Activated CD4-positive, alpha-beta T cell treated with anti-CD3 and anti-CD28 coated beads, Interleukin-2, amount 50 U/mL, for 16 hours (primary cell): ENCODE results near the gene DYDC1.

Source experiments
- DNase-seq: peaks from one replicate; pipeline ENCODE4 v3.0.0-alpha.2; 2020

DYDC1 gene

GRCh38 chr10:80356563-80356988 is at the start of gene DYDC1, which contains the start of gene DYDC2:
Gene DYDC1, minus strand, starts transcription at chr10:80356755. Its CDS starts 4,154 bp downstream, at chr10:80352601.
Gene DYDC2, plus strand, starts transcription at chr10:80356781. Its CDS starts 5,663 bp downstream, at chr10:80362444.
- DNase-seq, result peak; percentile 60

- no peak for DNase-seq
Observed at GRCh38 chr10:80406204-80406603, 49.6 kb upstream of the DYDC1 start.

GRCh38 chr10:80405626-80406025 is 49.1 kb upstream of the DYDC1 start:
- no peak for DNase-seq

GRCh38 chr10:80405035-80405434 is 48.5 kb upstream of the DYDC1 start:
- no peak for DNase-seq

- DNase-seq, result no peak
Observed at GRCh38 chr10:80400136-80400804, 43.7 kb upstream of the DYDC1 start.

GRCh38 chr10:80397014-80397413 is 40.5 kb upstream of the DYDC1 start:
- no peak for DNase-seq

GRCh38 chr10:80394358-80394916 is 37.9 kb upstream of the DYDC1 start:
- DNase-seq, result no peak

GRCh38 chr10:80392250-80392649 is 35.7 kb upstream of the DYDC1 start:
- DNase-seq, result no peak

GRCh38 chr10:80390740-80391139 is 34.2 kb upstream of the DYDC1 start:
- no peak for DNase-seq

- DNase-seq, result peak; percentile 59
Observed at GRCh38 chr10:80382989-80383388, 26.4 kb upstream of the DYDC1 start.

- DNase-seq, result no peak
Observed at GRCh38 chr10:80380185-80380584, 23.6 kb upstream of the DYDC1 start.

- DNase-seq, result no peak
Observed at GRCh38 chr10:80379701-80380100, 23.1 kb upstream of the DYDC1 start.

GRCh38 chr10:80373502-80373901 is 16.9 kb upstream of the DYDC1 start:
- no peak for DNase-seq

- DNase-seq, result no peak
Observed at GRCh38 chr10:80372675-80373074, 16.1 kb upstream of the DYDC1 start.

GRCh38 chr10:80371467-80371866 is 14.9 kb upstream of the DYDC1 start:
- DNase-seq, result no peak

GRCh38 chr10:80365510-80365909 is 9.0 kb upstream of the DYDC1 start:
- no peak for DNase-seq

- DNase-seq, result no peak
Observed at GRCh38 chr10:80359644-80360043, 3.1 kb upstream of the DYDC1 start.

GRCh38 chr10:80358925-80359324 is 2.4 kb upstream of the DYDC1 start:
- peak; percentile 6 for DNase-seq

GRCh38 chr10:80357851-80358125 is 1.2 kb upstream of the DYDC1 start:
- DNase-seq, result no peak

- no peak for DNase-seq
Observed at GRCh38 chr10:80356989-80357850, 665 bp upstream of the DYDC1 start.

- DNase-seq, result no peak
Observed at GRCh38 chr10:80351220-80351619, 5.3 kb downstream of the DYDC1 start.

- DNase-seq, result no peak
Observed at GRCh38 chr10:80350251-80350650, 6.3 kb downstream of the DYDC1 start.

GRCh38 chr10:80344912-80345311 is 11.6 kb downstream of the DYDC1 start:
- DNase-seq, result no peak

GRCh38 chr10:80344276-80344675 is 12.3 kb downstream of the DYDC1 start:
- no peak for DNase-seq
